ELF-1 (cell line): ENCODE measurements around the gene KCNJ12.
"Not testable (repeated sequence)": the region's sequence is repeated elsewhere in the genome, so short reads cannot be mapped to it uniquely, and the experiment has no call there.

Source experiments
- DNase-seq: peaks from one replicate; pipeline ENCODE4 v3.0.0-alpha.2; 2016; ENCODE audit warnings: low read depth, low spot score

The KCNJ12 gene

DNA sequence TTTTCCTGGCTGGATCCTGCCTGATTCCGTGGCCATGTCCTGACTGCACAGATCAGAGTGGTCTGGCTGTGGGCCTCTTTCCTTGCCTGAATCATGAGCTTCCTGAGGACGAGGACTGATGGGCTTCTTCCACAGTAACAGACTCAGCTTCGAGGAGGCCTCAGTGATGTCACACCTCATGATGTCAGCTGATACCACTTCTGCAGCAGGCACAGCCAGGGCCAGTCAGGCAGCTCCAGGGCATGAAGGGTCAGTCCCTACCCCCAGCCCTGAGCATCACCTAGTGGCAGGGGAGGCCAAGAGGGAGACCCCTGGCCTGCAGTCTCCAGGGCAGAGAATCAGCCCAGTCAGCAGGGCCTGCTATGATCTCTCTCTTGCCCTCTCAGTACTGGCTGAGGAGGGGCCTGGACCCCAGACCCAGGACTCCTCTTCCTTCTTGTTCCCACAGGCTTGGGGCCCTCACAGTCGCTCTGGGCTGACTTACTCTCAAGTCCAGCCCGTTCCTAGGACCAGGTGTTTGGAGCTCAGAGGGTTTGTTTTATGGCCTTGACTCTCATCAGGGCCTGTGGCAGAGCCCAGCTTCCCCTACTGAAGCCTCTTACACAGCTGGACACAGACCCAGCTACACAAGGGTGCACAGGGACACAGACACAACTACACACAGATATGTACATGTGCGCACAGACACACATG, 26.7 kb upstream of the KCNJ12 start:
- DNase-seq = not testable (repeated sequence)

DNA sequence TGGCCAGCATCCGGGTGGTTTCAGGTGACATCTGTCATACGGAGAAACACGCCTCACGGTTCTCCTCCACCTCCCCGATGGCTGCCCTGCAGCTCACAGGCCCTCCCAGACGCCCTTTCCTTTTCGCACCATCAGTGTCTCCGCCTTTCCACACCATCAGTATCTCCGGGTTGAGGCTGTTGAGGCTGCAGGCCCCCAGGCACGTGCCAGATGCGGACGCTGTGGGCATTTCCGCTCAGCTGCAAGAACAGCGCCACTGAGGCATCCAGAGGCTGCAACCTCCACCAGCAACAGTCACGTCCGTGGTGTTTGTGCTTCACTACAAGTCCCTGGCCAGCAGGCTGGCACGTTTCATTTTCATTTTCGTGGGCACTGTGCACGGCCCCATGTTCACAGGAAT, 25.7 kb upstream of the KCNJ12 start:
- DNase-seq = not testable (repeated sequence)

DNA sequence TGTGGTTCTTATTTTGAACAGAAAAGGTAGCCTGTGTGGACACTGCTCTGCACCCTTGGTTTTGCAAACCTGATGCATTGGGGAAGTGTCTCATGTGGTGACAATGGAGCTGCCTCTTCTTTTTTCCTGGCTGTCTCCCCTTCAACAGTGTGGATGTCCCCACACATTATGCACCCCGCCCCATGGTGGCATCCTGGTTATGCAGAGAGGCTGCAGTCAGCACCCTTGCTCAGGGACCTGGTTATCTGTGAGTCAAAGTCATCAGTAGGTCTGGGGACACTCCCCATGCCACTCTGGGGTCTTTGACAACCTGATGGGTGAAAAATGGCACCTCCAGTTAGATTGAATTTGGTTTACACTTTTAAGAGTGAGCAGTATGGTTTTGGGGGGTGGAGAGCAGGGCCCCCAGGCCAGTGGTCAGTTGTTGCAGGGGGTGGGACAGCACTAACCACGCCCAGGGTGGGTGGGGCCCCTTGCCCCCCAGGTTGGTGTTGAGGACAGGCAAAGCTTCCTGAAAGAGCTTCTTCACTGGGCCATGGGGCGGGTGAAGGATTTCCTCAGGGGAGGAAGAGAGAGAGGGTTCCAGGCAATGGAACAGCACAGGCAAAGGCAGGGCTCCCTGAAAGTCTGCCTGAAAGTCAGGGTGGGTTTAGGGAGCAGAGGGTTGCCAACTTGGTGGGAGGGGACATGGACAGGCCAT, 24.6 kb upstream of the KCNJ12 start:
- DNase-seq = no peak

DNA sequence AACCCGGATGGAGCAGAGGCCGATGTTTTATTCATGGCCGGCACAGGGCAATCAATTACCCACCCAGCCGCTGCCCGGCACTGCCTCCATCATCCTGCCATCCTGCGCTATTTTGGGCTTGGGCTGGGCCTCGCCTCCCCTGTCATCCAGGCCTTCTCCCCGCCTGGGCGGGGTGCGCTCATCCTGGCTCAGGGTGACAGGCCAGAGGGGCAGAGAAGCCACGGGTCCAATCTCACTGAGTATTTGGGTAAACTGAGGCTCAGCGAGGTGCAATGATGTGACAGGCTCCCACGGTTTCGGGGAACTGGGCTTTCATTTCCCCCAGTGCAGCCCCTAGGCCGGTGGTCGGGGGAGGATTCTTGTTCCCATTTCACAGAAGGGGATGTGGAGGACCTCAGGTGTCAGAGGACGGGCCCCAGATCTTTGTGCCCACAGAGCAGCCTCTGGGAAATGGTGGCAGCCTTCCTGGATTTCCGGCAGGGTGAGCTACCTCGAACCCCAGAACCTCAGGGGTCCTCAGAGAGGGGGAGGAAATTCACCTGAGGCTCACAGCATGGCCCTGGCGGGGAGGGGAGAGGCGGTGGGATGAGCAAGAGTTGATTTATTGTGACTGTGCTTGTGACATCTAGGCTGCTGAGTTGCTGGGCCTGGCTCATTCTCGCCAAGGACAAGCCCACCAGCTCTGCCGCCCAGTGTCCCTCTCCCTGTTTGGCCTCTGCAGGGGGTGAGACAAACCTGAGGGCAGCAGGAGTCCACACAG, 23.8 kb upstream of the KCNJ12 start:
- DNase-seq = no peak

DNA sequence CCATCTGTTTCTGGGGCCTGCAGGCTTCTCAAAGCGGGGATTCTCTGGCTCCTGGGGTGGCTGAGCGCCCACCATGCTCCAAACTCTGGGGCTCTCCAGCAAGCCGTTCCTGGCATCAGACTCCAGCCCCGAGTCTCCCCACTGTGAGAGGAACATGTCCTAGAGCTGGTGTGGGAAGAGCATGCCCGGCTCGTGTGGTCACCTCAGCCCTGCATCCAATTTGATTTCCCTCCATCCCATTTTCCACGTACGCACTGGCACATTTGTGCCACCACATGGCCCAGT, 23.2 kb upstream of the KCNJ12 start:
- no peak for DNase-seq

DNA sequence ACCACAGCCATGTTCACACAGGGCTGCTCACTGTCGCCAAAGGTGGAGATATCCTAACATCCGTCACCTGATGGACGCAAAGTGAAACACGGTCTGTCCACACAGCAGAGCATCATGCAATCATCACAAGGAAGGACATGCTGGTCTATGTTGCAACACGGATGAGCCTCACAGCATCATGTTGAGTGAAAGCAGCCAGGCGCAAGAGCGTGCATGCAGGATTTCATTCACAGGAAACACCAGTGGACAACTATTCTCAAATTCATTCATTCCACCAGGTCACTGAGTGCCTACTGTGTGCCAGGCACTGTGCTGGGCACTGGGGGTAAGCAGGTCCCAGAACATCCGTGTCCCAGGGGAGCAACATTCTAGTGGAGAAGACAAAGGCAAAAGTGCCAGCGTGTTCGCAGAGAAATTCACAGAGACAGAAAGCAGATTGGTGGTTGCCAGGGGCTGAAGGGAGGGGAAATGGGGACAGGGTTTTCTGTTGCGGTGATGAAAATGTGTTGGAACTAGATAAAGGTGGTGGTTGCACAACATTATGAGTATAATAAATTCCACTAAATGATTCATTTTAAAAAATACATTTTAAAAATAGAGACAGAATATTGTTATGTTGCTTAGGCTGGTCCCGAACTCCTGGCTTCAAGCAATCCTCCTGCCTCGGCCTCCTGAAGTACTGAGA, 22.7 kb upstream of the KCNJ12 start:
- no peak for DNase-seq

DNA sequence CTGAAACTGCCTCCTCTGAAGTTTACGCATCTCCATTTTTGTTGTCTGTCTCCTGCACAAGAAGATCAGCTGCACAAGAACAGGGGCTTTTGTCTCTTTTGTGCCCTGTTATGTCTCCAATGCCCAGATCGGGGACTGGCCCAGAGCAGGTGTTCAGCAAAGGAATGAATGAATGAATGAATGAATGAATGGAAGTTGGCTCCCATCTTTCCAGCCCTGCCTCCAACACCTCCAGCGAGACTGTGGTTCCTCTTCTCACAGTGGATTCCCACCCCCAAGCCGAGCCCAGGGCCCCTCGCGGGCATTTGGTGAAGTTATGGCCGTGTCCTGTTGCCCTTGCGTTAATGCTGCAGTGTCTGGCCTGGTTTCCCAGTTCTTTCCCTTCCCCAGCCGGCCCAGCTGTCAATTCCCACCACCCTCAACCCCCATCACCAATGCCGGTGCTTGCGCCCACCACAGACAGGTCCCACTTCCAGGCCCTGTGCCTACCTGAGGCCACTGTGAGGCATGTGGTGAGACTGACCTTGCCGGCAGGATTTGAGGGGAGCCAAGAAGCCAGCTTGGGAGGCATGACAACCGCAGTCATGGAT, 21.3 kb upstream of the KCNJ12 start:
- no peak for DNase-seq

DNA sequence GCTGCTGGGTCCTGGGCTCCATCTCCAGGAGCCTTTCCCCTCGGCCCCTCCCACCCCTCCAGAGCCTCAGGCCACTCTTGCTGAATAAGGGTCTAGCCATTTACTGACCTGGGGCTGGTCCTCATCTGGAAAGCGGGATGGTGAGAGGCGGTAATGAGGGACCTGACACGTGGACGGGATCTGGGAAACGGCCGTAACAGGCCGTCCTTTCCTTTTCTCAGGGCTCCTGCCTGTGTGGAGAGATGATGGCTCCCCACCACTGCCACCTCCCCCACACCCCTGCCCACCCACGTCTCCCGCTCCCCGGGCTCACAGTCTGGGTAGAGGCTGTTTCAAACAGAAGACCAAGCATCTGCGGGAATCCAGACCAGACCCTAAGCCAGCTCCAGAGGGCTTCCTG, 20.6 kb upstream of the KCNJ12 start:
- DNase-seq = no peak

DNA sequence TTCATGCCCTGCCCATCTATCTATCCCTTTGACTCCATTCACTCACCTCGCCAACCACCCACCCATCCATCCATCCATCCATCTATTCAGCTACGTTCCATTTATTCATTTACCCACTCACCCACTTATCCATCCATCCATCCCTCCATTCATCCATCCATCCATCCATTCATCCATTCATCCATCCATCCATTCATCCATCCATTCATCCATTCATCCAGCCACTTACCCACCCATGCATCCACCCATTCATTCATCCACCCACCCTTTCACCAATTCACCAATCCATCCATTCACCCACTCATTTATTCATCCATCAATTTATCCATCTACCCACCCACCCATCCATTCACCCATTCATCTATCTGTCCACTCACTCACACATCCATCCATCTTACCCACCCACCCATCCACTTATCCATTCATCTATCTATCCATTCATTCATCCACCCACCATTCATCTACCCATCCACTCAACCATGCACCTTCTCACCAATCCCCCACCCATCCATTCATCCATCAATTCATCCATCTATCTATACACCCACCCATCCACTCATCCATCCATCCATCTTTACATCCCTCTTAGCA, 19.5 kb upstream of the KCNJ12 start:
- no peak for DNase-seq

DNA sequence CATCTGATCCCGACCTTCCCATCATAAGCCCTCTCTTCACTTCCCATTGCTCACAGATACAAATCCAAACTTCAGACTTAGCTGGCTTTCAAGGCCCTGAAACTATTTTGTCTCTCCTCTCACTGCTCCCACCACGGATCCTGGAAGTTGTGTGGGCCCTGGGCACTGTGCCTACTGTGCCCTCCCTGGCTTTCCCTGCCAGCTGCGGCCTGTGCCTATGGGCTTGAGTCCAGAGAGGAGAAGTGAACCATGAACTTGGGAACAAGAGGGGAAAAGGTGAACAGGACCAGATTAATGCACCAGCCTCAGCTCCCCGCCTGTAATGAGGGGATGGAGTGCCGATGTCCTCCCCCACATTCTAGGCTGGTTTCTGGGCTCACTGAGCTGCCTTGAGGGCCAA, 18.9 kb upstream of the KCNJ12 start:
- no peak for DNase-seq

DNA sequence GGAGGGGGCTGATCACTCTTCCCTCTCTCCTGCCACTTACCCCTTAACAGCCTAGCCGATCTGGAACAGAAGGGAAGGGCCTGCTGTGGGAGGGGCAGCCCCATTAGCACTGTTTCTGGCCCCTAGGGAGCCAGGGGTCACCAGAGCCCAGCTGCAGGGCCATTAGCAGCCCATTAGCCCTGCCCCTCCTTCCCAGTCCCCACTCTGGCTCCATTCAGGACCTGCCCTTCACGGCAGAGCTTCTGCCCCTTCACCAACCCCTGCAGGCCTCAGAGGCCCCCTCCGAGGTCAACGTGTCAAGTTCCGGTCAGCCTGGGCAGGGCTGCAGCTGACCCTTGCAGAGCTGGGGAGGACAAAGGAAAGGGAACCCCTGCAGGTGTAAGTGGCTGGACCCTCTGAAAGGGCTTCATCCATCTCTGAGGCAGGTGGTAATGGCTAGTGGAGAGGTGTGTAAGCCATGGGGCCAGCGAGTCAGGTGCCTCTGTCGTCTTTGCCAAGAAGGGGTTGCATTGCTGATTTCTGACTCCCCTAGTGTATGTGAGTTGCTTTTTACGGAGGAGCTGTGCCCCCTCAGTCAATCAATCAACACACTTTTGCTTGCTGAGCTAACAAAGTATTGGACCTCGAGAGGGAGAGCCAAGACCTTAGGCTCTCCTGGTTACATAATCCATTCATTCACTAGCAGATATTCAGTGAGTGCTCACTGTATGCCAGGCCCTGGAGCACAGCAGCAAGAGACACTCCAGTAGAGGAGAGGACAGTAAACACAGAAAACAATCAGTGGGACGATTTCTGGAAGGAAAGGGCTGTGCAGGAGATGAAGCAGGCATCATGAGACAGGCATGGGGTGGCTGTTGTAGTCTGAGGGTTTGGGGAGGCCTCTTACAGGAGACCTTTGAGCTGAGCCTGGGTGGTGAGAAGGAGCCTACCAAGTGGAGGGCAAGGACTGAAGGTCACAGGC, 18.2 kb upstream of the KCNJ12 start:
- DNase-seq = peak; percentile 64

DNA sequence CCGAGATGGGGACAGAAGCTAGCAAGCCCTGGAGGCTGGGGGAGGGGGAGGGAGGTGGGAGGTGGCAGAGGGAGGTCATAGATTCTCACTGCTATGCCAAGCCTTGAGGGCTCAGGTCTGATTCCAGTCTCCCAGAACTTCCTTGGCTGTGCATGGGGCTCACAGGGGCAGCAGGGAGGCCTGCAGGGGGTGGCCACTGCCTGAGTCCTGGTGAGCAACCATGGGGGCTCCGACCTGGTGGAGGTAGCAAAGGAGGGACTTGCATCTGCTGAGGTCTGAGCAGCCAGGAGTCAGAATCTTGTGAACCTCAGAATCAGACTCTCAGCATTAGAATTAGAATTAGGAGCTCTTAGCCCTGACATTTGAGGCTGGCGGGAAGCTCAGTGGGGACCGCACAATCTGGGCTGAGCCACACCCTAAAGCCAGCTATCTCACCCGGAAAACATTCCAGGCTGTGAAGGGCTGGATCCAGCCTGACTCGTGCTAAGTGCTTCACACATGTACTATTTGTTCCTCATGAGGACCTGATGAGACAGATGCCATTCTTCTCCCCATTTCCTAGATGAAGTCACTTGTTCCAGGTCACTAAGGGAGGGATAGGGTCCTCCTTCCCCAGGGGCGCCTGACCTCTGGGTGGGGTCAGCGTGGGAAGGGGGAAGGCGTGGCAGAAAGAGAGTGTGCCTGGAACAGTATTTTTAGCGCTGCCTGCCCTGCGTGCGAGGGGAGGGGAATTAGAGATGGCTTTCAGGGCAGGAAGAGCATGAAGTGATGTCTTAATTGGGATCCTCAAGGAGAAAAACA, 17.3 kb upstream of the KCNJ12 start:
- DNase-seq = no peak

DNA sequence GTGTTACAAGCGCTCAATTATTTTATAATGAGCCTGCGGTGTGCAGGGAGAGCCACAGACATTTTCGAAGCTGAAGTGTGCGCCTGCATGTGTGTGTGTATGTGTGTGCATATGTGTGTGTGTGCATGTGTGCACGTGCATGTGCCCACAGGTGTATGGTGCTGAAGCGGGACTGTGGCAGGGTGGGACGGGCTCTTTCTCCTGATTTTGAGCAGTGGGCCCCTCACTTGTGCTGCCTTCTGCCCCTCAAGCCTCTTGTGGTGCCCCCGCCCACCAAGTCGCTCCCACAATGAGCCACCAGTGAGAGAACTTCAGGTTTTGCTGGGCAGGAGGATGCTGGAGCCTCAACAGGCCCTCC, 16.7 kb upstream of the KCNJ12 start:
- no peak for DNase-seq

DNA sequence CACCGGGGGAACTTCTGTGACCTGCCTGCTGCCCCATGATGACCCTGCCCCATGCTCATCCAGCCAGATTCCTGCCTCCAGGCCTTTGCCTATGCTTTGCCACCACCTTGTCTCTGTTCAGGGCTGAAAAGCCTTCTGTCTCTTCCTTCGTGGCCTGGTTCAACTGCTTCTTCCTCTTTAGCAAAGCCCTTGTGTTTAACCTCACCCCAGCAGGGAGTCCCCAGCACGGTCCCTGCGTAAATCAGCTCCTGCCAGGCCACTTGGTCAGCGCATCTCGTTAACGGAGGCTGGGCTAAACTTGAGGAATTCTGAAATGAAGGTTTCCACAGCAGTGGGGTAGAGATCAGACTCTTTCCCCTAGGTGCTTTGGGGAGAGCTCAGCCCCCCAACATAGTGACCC, 16.1 kb upstream of the KCNJ12 start:
- DNase-seq = peak; percentile 61

DNA sequence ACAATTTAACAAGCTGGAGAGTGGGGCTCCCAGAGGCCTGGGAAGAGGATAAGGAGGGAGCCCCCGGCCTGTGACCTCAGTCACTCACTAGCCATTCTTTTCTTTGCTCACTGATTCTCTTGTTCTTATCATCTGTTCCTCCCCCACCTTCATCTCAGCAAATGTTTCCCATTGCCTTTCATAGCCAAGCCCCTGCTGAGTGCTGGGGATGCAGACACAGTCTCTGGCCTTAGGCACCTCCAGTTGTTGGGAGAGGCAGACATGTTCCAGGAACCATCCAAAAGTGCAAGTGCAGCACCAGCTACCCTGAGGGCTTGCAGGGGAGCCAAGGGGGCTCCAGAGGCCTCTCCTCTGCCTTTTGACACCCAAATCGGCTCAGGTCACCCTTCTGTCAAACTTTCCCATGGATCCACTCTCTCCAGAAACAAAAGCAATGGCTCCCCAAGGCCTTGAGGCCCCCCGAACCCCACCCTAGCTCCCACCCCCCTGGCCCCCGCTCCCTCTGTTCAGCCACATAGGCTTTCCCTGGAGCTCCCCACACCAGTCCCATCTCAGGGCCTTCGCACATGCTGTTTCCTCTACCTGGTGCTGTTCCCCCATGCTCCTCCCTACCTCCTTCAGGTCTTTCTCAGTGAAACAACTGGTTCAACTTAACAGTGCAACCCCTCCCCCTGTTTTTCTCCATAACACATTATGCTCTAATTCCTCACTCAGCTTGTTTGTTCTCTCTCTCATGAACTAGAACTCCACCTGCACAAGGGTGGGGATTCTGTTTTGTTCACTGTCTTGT, 14.9 kb upstream of the KCNJ12 start:
- DNase-seq = peak; percentile 65

DNA sequence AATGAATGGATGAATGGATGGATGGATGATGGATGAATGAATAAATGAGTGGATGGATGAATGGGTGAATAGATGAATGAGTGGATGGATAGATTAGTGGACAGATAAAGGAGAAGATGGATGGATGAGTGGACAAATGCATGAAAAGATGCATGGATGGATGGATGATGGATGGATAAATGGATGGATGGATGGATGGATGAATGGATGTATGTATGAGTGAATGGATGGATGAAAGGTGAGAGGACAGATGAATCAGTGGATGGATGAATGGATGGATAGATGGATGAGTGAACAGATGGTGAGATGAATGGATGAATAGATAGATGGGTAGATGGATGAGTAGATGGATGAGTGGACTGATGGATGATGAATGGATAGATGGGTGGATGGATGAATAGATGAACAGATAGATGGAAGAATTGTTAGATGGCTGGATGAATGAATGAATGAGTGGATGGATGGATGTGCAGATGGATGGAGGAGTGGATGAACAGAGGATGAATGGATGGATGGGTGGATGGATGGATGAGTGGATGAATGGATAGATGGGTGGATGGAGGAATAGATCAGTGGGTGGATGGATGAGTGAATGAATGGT, 13.7 kb upstream of the KCNJ12 start:
- DNase-seq = no peak

DNA sequence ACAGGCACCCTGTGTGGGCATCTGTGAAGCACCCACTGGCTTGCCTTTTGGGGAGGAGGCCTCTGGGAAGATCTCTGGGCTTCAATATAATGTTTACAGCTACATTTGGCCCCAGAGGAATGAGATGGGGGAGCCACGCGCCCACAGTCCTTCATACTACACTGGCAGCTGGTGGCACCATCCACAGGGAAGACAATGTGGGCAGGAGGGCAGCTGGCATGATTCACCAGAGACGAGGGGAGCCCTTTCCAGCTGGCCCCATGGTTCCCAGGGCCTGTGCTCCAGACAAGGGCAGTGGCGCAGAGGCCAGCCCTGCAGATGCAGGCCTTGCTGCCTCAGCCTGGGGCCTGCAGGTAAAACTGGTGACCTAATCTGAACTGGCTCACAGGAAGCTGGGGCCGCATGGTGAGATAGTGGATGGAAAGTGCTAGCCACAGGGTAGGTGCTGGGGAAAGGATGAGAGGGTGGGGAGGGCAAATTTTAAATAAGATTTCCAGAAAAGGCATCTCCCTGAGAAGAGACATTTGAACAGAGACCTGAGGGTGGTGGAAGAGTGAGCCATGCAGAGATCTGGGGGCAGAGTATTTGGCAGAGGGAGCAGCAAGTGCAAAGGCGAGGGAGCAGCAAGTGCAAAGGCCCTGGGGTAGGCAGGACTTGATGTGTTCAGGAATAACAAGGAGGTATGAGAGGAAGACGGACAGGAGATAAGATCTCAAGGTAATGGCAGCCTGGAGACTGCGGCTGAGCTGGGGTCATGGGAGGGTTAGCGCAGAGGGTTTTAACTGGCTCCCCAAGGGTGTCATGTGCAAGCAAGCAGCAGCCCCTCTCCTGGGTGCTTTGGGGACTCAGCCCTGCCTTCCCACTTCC, 12.1 kb upstream of the KCNJ12 start:
- DNase-seq = no peak

DNA sequence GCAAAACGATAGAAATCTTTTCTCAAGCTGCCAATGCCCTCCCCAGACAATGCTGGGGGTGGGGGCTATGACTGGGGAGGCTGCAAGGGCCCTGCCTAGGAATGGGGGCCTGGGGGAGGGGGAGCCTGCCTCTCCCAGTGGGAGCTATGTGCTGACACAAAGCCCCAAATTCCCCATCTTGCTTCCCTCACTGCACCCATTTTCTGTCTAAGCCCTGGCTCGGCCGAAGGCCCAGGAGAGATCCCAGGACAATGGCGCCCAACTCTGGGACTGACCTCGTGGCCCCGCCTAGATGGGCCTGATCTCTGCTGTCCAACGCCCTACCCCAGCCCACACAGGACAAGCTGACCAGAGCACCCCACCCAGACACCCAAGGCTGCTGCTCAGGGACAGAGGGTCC, 11.1 kb upstream of the KCNJ12 start:
- DNase-seq = no peak
